ENCODE data around the gene TCEA2. TPM values are rescaled to one million over a fixed set of nuclear protein-coding genes. Genes with fewer than 3 reads are reported as not detected.

The TCEA2 gene
- total RNA-seq, 2 donors from 2014 or later: 21.9 to 79.3 TPM

DNA sequence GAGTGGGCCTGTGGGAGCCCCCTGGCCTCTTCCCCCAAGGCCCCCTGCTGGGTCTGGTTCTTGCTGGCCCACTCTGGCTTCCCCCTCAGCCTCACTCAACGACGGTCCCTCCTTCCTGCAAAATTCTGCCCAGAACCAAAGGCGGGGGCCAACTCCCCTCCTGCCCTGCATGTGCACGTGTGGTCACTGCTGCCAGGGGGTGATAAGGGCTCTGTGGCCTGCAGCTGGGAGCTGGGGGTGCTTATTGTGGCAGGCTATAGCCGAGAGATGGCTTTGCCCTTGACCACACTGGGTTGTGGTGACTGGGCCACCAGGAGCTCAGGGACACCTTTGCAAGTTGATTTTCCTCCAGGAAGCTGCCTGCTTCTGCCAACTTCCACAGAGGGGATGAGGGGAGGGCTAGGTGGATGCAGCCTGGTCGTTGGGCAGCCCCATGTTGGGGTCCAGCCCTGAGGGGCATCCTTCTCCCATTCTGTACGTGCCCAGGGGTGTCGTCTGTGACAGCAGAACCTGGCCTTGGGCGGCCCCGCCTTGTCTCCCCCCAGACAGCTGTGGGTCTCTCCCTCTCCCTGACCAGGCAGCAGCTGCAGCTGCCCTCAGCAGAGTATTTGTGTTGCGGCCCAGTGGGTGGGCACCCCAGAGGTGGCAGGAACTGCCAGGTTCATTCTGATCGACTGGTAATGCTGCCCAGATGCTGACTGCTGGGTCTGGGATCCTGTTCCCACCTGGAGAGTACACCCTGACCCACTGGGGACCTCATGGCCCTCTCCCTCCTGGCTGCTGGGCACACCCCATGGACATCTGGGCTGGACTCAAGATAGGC, 5.6 kb downstream of the TCEA2 start:
- Mint-ChIP-seq H3K36me3 (no peaks in the 10 kb centered on the region), H3K9me3 (no peaks in the 10 kb centered on the region), H3K27ac (peak overlapping the region in 1 of 2 donors; percentile 44)
- DNase-seq (ENCODE audit: low spot score in 2 of 2): no peak
- ATAC-seq: no peak

DNA sequence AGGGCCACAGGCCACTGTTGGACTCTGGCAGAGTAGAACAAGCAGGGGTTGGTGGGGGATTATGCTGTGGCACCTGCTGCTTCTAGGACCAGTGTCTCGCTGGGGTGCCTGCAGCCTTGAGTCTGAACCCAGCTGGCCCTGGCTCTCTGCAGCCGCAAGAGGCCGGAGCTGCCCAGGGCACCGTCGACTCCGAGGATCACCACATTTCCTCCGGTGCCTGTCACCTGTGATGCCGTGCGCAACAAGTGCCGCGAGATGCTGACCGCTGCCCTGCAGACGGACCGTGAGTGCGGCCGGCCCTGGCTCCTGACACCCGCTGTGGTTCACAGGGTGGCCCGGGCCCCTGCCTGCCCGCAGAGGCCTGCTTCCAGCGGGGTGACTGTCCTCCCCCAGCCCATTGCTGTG, 6.2 kb downstream of the TCEA2 start:
- ATAC-seq (no peak), DNase-seq (ENCODE audit: low spot score in 2 of 2) (no peak)
- H3K27ac Mint-ChIP-seq: no peak overlapping the region
- H3K36me3 Mint-ChIP-seq: no peaks in the 10 kb centered on the region
- no peaks in the 10 kb centered on the region for H3K9me3 Mint-ChIP-seq

DNA sequence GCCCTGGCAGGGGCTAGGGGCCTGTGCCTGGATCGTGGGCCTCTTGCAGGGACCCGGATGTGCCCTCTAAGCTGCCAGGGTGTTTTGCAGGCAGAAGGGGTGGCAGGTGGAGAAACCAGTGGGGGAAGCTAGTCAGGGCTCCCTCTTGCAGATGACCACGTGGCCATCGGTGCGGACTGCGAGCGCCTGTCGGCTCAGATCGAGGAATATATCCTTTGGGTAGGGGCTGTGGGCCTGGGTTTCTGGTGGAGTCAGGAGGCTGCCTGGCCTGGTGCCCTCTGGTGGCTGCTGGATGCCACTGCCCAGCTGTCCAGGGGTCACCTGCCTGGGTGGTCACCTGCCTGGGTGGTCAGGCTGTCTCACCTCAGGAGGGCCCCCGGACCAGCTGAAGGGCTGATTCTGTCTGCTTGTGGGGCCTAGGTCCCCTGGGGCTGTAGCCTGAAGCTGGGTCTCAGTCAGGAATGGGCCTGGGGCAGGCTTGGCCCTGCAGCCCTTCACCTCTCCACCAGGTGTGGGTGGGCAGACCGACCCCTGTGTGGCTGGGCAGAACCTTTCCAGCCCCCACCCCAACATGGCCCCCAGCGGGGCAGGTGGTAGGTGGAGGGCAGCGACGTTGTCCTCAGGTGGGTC, 6.7 kb downstream of the TCEA2 start:
- DNase-seq (ENCODE audit: low spot score in 2 of 2) (no peak), ATAC-seq (no peak)
- no peaks in the 10 kb centered on the region for H3K9me3 Mint-ChIP-seq
- no peaks in the 10 kb centered on the region for H3K36me3 Mint-ChIP-seq
- no peak overlapping the region for H3K27ac Mint-ChIP-seq

DNA sequence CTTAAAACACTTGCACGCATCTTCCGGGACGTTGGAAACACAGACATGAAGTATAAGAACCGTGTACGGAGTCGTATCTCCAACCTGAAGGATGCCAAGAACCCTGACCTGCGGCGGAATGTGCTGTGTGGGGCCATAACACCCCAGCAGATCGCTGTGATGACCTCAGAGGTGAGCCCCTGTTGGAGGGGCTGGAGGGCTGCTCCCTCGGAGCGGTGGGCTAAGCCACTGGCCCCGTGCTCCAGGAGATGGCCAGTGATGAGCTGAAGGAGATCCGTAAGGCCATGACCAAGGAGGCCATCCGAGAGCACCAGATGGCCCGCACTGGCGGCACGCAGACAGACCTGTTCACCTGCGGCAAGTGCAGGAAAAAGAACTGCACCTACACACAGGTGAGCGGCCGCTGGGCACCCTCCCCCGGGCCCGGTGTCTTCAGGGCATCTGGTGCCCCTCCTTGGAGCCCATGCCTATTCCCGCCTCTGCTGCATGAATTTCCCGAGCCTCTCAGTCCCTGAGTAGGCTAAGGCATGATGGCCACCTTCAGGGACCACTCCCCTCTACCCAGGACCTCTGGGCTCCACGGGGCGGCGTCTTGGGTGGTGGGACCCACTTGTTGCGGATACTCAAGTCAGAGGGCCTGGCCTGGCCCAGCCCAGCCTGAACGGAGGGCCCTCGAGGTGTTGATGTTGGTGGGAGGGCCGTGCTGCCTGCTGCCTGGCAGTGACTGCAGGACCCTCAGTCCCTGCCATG, 7.4 kb downstream of the TCEA2 start:
- no peaks in the 10 kb centered on the region for H3K9me3 Mint-ChIP-seq
- H3K36me3 Mint-ChIP-seq: no peaks in the 10 kb centered on the region
- ATAC-seq: no peak
- DNase-seq (ENCODE audit: low spot score in 2 of 2): no peak
- peak overlapping the region in 1 of 2 donors; percentile 83 for H3K27ac Mint-ChIP-seq

DNA sequence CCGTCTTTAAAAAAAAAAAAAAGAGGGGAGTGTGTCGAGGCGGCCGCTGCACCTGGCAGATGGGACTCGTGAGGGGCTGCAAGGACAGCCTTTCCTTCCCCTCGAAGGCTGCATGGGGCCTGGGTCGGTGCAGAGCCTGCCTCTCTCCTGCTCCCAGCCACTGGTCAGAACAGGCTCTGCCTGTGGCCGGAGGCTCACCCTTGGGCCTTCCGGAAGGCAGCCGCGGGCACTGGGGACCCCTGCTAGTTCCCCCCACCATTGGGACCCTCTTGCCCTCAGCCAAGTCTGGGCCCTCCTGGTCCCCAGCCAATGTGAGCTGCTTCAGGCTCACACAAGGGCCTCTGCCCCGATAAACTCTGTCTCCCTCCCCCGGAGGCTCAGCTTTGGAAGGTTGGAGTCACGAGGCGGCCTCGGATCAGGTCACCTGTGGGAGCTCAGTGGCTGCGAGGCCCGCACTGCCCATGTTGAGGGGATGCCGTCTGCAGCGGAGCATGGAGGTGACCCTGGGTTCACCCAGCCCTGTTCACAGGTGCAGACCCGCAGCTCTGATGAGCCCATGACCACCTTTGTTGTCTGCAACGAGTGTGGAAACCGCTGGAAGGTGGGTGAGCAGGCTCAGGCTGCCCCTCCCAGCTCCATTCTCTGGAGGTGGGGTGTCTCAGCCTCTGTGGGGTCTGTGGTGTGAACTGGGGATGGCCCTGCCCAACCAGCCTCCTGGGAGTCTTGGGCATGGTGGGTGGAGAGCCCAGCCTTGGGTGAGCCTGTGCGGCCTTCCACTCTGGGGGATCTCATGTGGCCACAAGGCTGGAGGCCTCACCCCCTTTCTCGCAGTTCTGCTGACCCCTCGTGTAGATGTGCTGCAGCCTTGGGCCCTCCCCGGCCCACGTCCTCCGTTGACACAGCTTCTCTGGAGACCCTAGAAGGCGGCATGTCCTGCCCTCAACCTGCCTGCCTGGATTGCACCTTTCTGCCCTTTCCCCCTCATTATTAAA, 8.6 kb downstream of the TCEA2 start:
- H3K27ac Mint-ChIP-seq: peak overlapping the region; percentile 29 to 83
- no peaks in the 10 kb centered on the region for H3K36me3 Mint-ChIP-seq
- no peaks in the 10 kb centered on the region for H3K9me3 Mint-ChIP-seq
- no peak for ATAC-seq
- DNase-seq (ENCODE audit: low spot score in 2 of 2): no peak

DNA sequence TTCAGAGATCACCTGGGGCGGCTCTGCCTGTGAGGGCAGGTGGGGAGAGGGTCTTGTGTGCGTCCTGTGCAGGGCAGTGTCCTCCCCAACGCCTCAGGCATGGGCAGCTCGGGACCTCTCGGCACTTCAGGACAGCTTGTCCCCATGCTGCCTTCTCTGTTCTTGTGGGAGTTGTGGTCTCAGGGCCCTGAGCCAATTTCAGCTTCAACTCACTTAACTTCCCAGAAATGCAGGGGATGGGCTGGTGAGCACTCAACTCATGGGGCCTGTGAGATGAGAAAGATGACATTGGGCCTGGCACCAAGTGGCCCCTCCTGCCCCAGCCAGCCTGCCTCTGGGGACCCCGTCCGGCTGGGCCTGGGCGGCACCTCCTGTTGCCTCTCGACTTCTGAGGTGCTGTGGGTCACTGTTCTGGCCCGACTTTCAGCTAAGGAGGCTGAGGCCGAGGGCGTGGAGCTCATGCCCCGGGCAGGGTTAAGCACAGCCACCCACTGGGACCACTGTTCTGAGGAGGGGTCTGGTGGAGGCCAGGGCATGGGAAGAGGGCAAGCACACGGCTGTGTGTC, 9.6 kb downstream of the TCEA2 start:
- no peak for DNase-seq (ENCODE audit: low spot score in 2 of 2)
- H3K36me3 Mint-ChIP-seq: no peaks in the 10 kb centered on the region
- no peaks in the 10 kb centered on the region for H3K9me3 Mint-ChIP-seq
- ATAC-seq: no peak
- peak overlapping the region in 1 of 2 donors; percentile 83 for H3K27ac Mint-ChIP-seq

DNA sequence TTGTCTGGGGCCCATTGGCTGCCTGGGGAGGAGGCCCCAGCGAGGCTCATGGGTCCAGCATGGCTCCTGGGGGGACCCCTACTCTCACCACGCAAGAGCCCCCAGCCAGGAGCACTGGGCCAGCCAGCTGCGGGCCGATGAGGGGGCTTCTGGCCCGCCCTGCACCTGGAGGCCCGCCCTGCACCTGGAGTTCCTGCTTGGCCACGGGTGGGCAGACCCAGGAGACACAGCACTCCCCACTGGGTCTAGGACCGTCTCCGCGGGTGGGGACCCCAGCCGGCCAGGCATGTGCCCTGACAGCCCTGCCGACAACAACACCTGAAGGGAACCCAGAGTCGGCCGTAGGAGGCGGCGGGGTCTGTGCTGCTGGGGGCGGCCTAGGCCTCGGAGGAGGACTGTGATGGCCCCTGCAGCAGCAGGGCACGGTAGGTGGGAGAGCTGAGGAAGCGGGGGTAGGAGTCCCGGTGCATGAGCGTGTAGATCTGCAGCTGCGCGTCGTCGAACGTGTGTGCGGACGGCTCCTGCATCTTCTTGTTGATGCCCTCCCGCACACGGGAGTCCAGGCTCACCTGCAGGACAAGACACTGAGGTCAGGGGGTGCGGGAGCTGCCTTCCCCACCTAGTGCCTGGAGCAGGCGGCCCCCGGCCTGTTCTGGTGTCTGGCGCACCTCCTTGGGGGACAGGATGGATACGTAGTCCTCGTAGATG, 10.6 kb downstream of the TCEA2 start:
- DNase-seq (ENCODE audit: low spot score in 2 of 2): no peak
- Mint-ChIP-seq H3K9me3 (no peaks in the 10 kb centered on the region), H3K36me3 (no peaks in the 10 kb centered on the region), H3K27ac (peak overlapping the region in 1 of 2 donors; percentile 23)
- ATAC-seq: no peak

DNA sequence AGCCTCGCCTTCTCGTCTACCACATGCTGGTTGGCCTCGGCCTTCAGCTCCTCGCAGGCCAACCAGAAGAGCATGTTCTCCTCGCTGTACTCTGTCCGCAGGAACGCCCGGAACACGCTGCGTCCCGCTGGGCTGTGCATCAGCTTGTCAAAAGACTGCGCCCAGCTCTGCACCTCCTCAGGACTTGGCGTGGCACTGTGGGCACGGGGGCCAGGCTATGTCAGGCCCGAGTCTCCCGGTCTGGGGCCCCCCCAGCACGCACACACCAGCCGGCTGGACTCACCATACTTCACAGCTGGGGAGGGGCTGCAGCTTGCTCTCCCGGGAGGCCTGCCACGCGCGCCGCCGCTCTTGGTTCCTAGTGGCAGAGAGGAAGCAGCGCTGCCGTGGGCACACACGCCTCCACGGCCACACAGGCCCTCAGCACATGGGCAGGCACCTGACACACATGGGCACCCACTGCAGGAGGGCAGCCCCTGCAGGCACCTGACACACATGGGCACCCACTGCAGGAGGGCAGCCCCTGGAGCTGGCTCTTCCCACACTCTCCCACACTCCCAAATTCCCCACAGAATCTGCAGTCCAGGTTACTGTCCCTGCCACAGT, 11.3 kb downstream of the TCEA2 start:
- DNase-seq (ENCODE audit: low spot score in 2 of 2) (no peak), ATAC-seq (no peak)
- H3K36me3 Mint-ChIP-seq: peaks cover 4 to 7% of the 10 kb centered on the region in 2 donors
- no peaks in the 10 kb centered on the region for H3K9me3 Mint-ChIP-seq
- peak overlapping the region in 1 of 2 donors; percentile 23 for H3K27ac Mint-ChIP-seq

DNA sequence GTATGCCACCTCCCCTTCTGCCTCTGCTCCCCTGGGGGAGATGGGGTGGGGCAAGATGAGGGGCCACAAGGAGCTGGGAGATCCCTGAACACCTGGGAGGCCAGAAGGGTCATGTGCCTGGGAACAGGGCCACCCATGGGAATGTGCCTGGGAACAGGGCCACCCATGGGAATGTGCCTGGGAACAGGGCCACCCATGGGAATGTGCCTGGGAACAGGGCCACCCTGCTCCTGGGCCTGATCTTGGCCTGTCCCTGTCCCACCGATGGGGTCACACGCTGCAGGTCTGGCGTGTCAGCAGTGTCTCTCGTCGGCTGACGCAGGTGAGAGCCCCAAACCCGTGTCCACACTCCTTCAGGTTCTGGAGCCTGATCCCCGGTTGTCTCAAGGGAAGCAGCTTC, 12.0 kb downstream of the TCEA2 start:
- H3K36me3 Mint-ChIP-seq: peaks cover 5 to 7% of the 10 kb centered on the region in 2 donors

DNA sequence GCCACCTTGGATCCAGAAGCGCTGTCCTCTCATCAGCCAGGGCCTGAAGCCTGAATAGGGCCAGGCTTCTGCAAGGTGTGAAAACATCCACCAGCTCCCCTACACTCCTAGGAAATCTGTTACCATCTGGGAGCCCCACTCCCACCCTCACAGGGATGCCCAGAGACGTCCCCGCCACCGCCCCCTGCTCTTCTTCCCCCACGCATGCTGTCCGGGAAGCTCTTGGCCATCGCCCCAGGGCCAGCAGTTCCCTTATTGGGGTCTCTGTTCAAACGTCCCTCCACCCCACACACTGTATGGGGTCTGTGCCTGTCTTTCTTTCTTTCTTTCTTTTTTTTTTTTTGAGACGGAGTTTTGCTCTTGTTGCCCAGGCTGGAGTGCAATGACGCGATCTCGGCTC, 12.6 kb downstream of the TCEA2 start:
- Mint-ChIP-seq H3K9me3 (no peaks in the 10 kb centered on the region), H3K36me3 (peaks cover 5 to 7% of the 10 kb centered on the region in 2 donors), H3K27ac (peak overlapping the region in 1 of 2 donors; percentile 90)
- ATAC-seq: no peak
- DNase-seq (ENCODE audit: low spot score in 2 of 2): no peak

More for the DNA sequence above, 12.0 kb downstream of the TCEA2 start:
- H3K9me3 Mint-ChIP-seq: no peaks in the 10 kb centered on the region
- ATAC-seq: no peak
- no peak overlapping the region for H3K27ac Mint-ChIP-seq
- no peak for DNase-seq (ENCODE audit: low spot score in 2 of 2)

DNA sequence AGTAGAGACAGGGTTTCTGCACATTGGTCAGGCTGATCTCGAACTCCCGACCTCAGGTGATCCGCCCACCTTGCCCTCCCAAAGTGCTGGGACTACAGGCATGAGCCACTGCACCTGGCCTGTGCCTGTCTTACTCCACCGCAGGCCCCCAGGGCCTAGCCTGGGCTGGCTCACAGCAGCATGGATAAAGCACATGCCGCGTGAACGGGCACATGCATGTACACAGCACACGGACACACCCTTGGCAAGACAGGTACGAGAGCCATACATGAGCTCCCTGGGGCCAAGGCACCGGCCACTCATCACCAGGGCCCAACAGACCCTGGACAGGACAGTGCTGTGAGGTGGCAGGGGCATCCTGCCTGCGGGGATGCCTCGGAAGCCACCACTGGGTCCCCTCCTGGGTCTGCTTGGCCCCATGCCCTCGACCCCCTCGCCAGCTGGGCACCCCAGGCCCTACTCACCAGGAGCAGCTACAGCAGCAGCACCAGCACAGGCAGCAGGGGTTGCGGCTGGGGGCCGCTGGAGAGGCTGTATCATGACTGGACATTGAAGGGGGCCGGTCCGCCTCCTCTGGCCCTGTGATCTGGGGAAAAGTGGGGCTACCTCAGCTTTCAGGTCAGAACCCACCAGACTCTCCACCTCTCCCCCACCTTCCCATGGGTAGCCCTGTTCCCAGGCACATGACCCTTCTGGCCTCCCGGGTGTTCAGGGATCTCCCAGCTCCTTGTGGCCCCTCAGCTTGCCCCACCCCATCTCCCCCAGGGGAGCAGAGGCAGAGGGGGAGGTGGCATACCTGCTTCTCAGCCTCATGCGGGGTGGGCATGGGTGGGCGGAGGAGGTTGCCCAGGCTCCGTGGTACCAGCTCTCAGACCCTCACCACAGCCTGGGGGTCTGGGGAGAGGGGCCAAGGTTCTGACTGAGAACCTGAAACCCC, 13.3 kb downstream of the TCEA2 start:
- no peak for DNase-seq (ENCODE audit: low spot score in 2 of 2)
- Mint-ChIP-seq H3K36me3 (peaks cover 5 to 7% of the 10 kb centered on the region in 2 donors), H3K27ac (peak overlapping the region in 1 of 2 donors; percentile 90), H3K9me3 (no peaks in the 10 kb centered on the region)
- no peak for ATAC-seq

DNA sequence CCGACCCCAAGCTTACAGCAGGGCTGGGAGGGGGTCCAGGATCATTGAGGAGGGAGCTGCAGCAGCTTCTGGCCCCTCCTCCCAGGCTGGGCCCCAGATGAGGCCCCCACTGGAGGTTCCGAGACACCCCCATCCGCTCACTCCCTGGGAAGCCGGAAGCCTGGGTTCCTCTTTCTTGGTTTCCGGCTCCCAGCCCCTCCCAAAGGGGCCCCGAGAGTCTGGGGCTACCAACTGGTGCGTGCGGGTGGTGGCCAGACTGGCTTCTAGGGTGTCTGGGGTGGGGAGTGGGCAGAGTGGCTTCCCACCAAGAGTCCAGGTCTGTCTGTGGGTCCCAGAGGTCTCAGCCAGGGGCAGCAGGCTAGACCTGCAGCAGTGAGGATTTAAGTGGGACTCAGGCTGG, 14.1 kb downstream of the TCEA2 start:
- H3K9me3 Mint-ChIP-seq: no peaks in the 10 kb centered on the region
- no peak for DNase-seq (ENCODE audit: low spot score in 2 of 2)

DNA sequence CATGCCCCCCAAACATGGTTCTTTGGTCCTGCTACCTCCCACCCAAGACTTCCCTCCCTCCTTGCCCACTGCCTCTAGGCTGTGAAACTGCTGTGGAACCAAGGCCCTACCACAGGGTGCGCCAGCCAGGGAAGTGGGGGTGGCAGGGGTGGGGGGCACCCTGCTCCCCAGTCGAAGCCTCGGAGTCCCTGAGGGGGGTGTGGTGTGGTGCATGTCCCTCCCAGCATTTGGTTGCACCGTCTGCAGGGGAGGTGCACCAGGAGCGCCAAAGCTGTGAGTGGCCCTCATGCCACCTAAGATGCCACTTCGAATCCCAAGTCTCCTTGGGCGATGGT, 14.5 kb downstream of the TCEA2 start:
- peaks cover 5 to 7% of the 10 kb centered on the region in 2 donors for H3K36me3 Mint-ChIP-seq
- H3K27ac Mint-ChIP-seq: peak overlapping the region; percentile 84 to 90
- DNase-seq (ENCODE audit: low spot score in 2 of 2): no peak
- ATAC-seq: no peak
- H3K9me3 Mint-ChIP-seq: no peaks in the 10 kb centered on the region

More for the DNA sequence above, 14.1 kb downstream of the TCEA2 start:
- ATAC-seq: peak; percentile 14 to 18
- H3K27ac Mint-ChIP-seq: peak overlapping the region; percentile 90
- peaks cover 5 to 7% of the 10 kb centered on the region in 2 donors for H3K36me3 Mint-ChIP-seq

DNA sequence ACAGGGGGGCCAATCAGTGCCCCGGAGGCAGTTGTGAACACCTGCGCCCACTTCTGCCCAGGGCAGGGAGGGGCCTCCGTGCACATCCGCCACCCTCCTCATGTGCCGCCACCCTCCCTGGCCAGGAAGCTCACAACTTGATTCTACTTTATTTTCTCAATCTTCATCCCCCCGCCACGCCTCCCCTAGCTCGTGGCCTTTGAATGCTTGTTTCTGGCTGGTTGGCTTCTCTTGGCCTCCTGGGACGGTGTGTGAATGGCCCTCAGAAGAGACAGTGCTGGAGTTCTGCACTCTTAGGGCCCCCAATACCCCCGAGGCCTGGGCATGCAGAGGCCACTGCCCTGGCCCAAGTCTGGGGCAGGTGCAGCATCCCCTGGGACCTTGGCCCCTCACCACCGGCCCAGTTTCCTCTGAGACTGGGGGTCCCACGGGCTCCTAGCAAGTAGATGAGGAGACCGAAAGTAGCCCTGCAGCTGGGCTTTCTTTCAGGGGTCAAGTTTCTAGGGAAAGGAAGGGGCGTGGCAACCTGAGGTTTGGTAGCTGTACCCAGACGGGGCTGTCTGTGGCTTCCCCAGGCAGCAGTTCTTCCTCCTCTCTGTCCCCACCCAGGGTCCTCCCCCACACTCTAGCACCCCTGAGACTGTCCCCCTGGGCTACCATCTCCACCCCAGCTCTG, 15.0 kb downstream of the TCEA2 start:
- Mint-ChIP-seq H3K9me3 (no peaks in the 10 kb centered on the region), H3K27ac (peak overlapping the region; percentile 84 to 90)
- no peak for DNase-seq (ENCODE audit: low spot score in 2 of 2)

More for the DNA sequence above, 15.0 kb downstream of the TCEA2 start:
- H3K36me3 Mint-ChIP-seq: peaks cover 5 to 7% of the 10 kb centered on the region in 2 donors
- peak; percentile 34 to 44 for ATAC-seq
